DMS 273 treated with DMSO at 0.1 percent for 48 hours (cell line): Measurements from ENCODE around the gene USP34.

ENCODE experiments used
- DNase-seq: peaks from one replicate; lab custom pipeline; 2025; lab: John Stamatoyannopoulos, UW

Gene USP34

DNA sequence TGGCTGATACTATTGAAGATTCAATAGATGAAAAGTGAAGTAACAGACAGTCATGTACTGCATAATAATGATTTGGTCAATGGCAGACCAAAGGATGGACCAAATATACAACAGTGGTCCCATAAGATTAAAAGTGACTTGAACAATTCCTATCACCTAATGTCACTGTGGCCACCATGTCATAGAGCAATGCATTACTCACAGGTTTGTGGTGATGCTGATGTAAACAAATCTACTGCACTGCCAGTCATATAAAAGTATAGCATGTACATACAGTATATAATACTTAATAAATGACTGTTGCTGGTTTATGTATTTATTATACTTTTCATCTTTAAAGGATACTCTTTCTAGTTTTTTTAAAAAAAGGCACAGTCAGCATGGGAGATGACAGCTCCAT is 99.9 kb downstream of the USP34 start:
- no peak for DNase-seq

- DNase-seq = no peak
These were observed 101.9 kb downstream of the USP34 start for GRCh38 chr2:61368687-61369665.

- DNase-seq = no peak
These were observed 103.7 kb downstream of the USP34 start for GRCh38 chr2:61367177-61367576.

DNA sequence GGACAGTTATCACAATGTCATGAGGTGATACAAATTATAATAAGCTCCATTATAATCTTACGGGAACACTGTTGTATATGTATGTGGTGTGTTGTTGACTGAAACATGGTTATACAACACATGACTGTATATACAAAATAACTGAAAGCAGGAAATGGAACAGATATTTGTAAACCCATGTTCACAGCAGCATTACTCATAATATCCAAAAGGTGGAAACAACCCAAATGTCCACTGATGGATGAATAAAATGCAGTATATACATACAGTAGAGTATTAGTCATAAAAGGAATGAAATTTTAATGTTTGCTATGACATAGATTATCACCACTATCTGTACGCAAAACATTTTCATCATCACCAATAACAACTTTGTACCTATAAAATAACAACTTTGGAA is 107.3 kb downstream of the USP34 start:
- DNase-seq = no peak

DNA sequence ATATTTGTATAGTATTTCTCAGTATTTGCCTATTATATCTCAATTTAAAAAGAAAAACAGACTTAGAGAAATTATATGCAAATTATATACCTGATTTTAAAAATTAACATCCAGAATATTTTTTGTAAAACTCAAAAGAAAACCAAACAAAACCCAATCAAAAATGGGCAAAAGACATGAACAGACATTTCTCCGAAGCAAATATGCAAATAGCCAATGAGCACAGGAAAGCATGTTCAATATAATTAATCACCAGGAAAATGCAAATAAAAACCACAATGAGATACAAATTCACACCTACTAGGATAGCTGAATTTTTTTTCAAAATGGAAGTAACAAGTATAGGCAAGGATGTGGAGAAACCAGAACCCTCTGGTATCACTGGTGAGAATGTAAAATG is 108.0 kb downstream of the USP34 start:
- no peak for DNase-seq

DNA sequence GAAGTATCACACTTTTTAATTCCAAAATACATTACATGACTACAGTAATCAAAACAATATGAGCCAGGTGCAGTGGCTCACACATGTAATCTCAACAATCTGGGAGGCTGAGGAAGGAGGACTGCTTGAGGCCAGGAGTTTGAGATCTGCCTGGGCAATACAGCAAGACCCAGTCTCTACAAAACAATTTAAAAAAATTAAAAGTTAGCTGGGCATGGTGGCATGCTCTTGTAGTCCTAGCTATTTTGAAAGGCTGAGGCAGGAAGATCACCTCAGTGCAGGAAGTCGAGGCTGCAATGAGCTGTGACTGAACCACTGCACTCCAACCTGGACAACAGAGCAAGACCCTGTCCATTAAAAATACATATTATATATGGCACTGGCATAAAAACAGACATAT is 109.8 kb downstream of the USP34 start:
- DNase-seq = no peak

- DNase-seq = no peak
These were observed 111.8 kb downstream of the USP34 start for GRCh38 chr2:61359058-61359457.

DNA sequence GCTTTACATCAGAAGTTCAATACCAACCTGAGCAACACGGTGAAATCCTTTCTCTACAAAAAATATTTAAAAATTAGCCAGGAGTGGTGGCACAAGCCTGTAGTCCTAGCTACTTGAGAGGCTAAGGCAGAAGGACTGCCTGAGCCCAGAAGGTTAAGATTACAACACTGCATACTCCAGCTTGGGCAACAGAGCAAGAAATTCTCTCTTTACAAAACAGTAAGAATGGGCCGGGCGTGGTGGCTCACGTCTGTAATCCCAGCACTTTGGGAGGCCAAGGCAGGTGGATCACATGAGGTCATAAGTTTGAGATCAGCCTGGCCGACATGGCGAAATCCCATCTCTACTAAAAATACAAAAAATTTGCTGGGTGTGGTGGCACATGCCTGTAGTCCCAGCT is 113.2 kb downstream of the USP34 start:
- DNase-seq = no peak

- DNase-seq = no peak
These were observed 113.9 kb downstream of the USP34 start for GRCh38 chr2:61356958-61357350.

GRCh38 chr2:61356261-61356957 is 114.5 kb downstream of the USP34 start:
- no peak for DNase-seq

GRCh38 chr2:61354543-61355197 is 116.2 kb downstream of the USP34 start:
- no peak for DNase-seq

DNA sequence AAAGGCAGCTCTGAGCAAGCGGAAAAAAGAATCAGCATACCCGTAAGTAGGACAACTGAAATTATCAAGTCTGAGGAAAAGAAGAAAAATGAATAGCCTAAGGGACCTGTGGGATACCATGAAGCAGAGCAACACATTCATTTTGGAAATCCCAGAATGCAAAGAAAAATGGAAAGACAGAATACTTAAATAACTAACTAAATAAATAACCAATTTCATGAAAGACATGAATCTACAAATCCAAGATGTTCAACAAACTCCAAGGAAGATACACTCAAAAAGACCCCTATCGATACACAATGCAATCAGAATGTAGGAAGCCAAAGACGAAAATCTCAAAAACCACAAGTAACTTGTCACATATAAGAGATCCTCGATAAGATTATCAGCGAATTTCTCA is 117.0 kb downstream of the USP34 start:
- no peak for DNase-seq

- no peak for DNase-seq
These were observed 120.1 kb downstream of the USP34 start for GRCh38 chr2:61350777-61351176.

GRCh38 chr2:61343141-61343540 is 127.7 kb downstream of the USP34 start:
- DNase-seq = no peak

GRCh38 chr2:61340242-61340641 is 130.6 kb downstream of the USP34 start:
- no peak for DNase-seq

DNA sequence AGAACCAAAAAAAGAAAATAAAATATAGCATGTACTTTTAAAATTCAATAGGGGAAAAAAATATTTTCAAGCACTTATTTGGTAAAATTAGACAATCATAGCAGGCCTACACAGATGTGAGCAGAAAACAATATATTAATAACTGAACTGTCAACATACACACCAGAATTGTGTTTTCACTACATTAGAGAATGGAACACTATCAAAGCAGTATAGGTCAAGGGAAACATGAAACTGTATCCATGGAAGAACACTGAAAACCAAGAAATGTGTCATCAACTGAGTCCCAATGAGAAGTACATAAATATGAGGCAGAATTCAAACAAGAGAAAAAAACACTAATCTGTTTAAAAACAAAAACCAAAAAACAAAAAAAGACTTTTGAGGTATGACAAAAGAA is 132.4 kb downstream of the USP34 start:
- DNase-seq = no peak

- no peak for DNase-seq
These were observed 135.7 kb downstream of the USP34 start for GRCh38 chr2:61335187-61335586.

- no peak for DNase-seq
These were observed 136.4 kb downstream of the USP34 start for GRCh38 chr2:61334466-61334865.

DNA sequence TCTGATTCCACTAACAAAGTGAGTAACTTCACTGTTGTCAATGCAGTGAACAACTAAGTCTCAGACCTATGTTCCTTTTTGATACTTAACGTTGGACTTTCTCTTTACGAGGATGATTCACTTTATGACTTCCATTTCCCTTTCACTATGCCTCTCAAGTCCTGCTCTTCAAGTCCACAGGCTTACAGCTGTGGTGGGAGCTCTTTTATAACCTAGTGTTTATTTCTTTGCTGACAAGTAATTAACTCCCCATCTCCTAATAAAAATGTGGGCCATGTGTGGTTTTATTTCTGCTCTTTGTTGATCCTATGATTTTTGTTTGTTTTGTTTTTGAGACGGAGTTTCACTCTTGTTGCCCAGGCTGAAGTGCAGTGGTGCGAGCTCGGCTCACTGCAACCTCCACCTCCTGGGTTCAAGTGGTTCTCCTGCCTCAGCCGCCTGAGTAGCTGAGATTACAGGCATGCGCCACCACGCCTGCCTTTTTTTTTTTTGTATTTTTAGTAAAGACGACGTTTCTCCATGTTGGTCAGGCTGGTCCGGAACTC is 142.1 kb downstream of the USP34 start:
- no peak for DNase-seq

DNA sequence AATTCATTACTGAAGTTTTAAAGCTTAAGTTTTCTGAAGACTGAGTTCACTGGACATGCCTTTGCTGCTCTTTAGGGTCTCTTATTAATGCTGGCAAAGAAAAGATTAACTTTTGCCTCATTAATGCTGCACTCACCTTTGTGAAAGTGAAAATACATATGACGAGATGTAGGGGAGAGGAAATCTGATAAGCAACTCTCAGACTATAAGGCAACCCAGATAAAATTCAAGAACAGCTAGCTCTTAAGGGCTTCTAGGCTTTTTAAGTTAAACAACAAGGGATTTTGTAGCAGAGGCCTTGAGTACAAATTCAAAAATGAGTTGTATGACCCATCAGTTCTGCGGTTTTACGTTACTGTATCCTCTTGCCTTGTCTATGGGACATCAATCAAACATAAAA is 143.7 kb downstream of the USP34 start:
- no peak for DNase-seq

DNA sequence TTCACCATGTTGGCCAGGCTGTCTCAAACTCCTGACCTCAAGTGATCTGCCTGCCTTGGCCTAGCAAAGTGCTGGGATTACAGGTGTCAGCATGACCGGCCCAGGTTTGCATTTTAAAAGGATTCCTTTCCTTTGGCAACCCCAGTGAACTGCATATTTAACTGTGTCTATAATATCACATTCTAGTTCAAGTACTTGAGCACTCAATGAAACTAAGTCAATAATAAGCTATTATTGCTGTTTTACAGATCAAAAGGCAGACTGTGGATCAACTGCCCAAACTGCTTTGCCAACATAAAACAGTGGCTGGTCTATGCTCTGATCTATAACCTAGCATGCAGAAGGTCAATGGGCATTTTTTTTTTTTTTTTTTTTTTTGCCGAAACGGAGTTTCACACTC is 144.5 kb downstream of the USP34 start:
- DNase-seq = no peak

- no peak for DNase-seq
These were observed 150.7 kb downstream of the USP34 start for GRCh38 chr2:61320181-61320580.

DNA sequence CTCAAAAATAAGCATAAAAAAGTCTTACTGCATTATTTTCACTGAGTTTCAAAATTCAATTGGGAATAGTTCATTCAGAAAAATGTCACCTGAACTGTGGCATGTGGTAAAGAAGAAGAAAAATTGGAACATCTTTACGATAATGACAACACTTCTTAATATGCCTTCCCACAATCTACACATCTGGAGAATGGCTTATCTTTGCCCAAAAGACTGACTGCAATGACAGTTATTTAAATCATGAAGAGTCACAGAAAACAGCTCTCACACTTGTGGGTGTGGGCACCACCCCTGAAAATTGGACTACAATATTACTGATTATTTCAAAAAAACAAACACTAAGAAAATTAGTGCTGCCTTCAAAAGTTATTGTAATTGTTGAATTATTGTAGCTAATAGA is 152.3 kb downstream of the USP34 start:
- DNase-seq = no peak
